ENCODE results near the gene RRP1B. TPM values are rescaled to one million over a fixed set of nuclear protein-coding genes. Genes with fewer than 3 reads are reported as not detected.

The RRP1B gene
- total RNA-seq, 1 experiment from 2014 or later: 55.9 TPM

GRCh38 chr21:43667191-43667904 lies 8.0 kb downstream of the RRP1B start:
- intact Hi-C loops (cut with micrococcal nuclease): no loop called here
- no TSS peak for BruUV-seq (replicated peaks)
- no peak overlapping the region for H3K27ac ChIP-seq (ENCODE audit: low read depth, low read length)
- no peak overlapping the region for H2AFZ ChIP-seq (ENCODE audit: low read depth, low read length, poor library complexity, severe bottlenecking)
- ChIA-PET RAD21 (ENCODE audit: low non-redundant PET in 1 of 2, low total read pairs in 2 of 2, uncharacterized antibody in 2 of 2, unreplicated experiment in 2 of 2) (no interaction called here), POLR2A (no interaction called here), CTCF (no interaction called here)
- TF ChIP-seq ZFX (IDR thresholded peaks at IDR 0.05) (no peak), EZH2 (IDR thresholded peaks at IDR 0.05) (no peak), FOSL1 (IDR thresholded peaks at IDR 0.05; ENCODE audit: low read depth) (no peak), CBX3 (IDR thresholded peaks at IDR 0.05; ENCODE audit: low read depth) (no peak), EGR1 (IDR thresholded peaks at IDR 0.05; ENCODE audit: low read depth) (no peak), RAD21 (IDR thresholded peaks at IDR 0.05; ENCODE audit: low read depth) (no peak), TCF7L2 (IDR thresholded peaks at IDR 0.05; ENCODE audit: borderline replicate concordance, extremely low read depth, insufficient read depth, insufficient read length) (no peak), YY1 (IDR thresholded peaks at IDR 0.05; ENCODE audit: extremely low read depth, insufficient replicate concordance, low read depth, low read length) (no peak), POLR2A (IDR thresholded peaks at IDR 0.05; ENCODE audit: borderline replicate concordance, extremely low read depth, insufficient read depth, insufficient read length) (no peak), ATF3 (IDR thresholded peaks at IDR 0.05) (no peak), SP1 (IDR thresholded peaks at IDR 0.05; ENCODE audit: low read depth) (no peak)
- H3K27me3 ChIP-seq (ENCODE audit: insufficient read depth, low read length): no peaks in the 10 kb centered on the region
- H4K20me1 ChIP-seq (ENCODE audit: insufficient read depth): no peaks in the 10 kb centered on the region
- H3K36me3 ChIP-seq (ENCODE audit: control insufficient read depth in 1 of 2, insufficient read depth in 2 of 2, low read length in 2 of 2): peaks cover 35 to 52% of the 10 kb centered on the region in 2 experiments
- H3K4me2 ChIP-seq (ENCODE audit: low read length): no peak overlapping the region
- ATAC-seq (no peak), DNase-seq (ENCODE audit: low read depth, low spot score) (no peak)
- H3K4me3 ChIP-seq (replicated peaks in 1 of 2; ENCODE audit: low read depth in 1 of 2, low read length in 2 of 2): no peak overlapping the region
- no peaks in the 10 kb centered on the region; a peak in 1 of 4 replicates for H3K9me3 ChIP-seq (ENCODE audit: control insufficient read depth in 1 of 2, insufficient read depth in 1 of 2, low read depth in 1 of 2, low read length in 2 of 2)
- H3K79me2 ChIP-seq (ENCODE audit: insufficient read depth, low read length): peaks cover 97% of the 10 kb centered on the region
- H3K4me1 ChIP-seq (ENCODE audit: control insufficient read depth in 1 of 2, insufficient read depth in 2 of 2, low read length in 2 of 2): no peaks in the 10 kb centered on the region
- H3K9me2 ChIP-seq (ENCODE audit: insufficient read depth): no peaks in the 10 kb centered on the region
- no peak overlapping the region for H3K9ac ChIP-seq (ENCODE audit: low read length)
